ENCODE measurements around the gene PPP1R3C.

Gene PPP1R3C

GRCh38 chr10:91632671-91633550 is at the start of gene PPP1R3C:
Gene PPP1R3C, minus strand, starts transcription at chr10:91633071. Its CDS starts 102 bp downstream, at chr10:91632969.
- DNase-seq, result peak; percentile 41 to 93 (median 87)

- DNase-seq, result peak in 2 of 14 donors; percentile 8 to 82
These were observed 48.7 kb upstream of the PPP1R3C start for GRCh38 chr10:91681361-91682276.

GRCh38 chr10:91680487-91680886 is 47.6 kb upstream of the PPP1R3C start:
- DNase-seq, result no peak

- no peak for DNase-seq
These were observed 46.4 kb upstream of the PPP1R3C start for GRCh38 chr10:91679296-91679695.

GRCh38 chr10:91677911-91678310 is 45.0 kb upstream of the PPP1R3C start:
- DNase-seq, result no peak

GRCh38 chr10:91672021-91672608 is 39.2 kb upstream of the PPP1R3C start:
- DNase-seq, result no peak

GRCh38 chr10:91668913-91669312 is 36.0 kb upstream of the PPP1R3C start:
- DNase-seq, result no peak

- DNase-seq, result no peak
These were observed 33.0 kb upstream of the PPP1R3C start for GRCh38 chr10:91665842-91666241.

GRCh38 chr10:91664426-91664825 is 31.6 kb upstream of the PPP1R3C start:
- no peak for DNase-seq

- no peak for DNase-seq
These were observed 30.1 kb upstream of the PPP1R3C start for GRCh38 chr10:91662993-91663392.

- DNase-seq, result no peak
These were observed 20.5 kb upstream of the PPP1R3C start for GRCh38 chr10:91653219-91653870.

- no peak for DNase-seq
These were observed 19.5 kb upstream of the PPP1R3C start for GRCh38 chr10:91652364-91652763.

GRCh38 chr10:91643700-91644099 is 10.8 kb upstream of the PPP1R3C start:
- DNase-seq, result no peak

- no peak for DNase-seq
These were observed 10.2 kb upstream of the PPP1R3C start for GRCh38 chr10:91642831-91643692.

- DNase-seq, result no peak
These were observed 4.0 kb upstream of the PPP1R3C start for GRCh38 chr10:91636892-91637291.

GRCh38 chr10:91635401-91636400 is 2.8 kb upstream of the PPP1R3C start:
- DNase-seq, result peak in 9 of 14 donors; percentile 6 to 35 (median 27)

- no peak for DNase-seq
These were observed 2.0 kb upstream of the PPP1R3C start for GRCh38 chr10:91634898-91635297.

- no peak for DNase-seq
These were observed 1.4 kb upstream of the PPP1R3C start for GRCh38 chr10:91634246-91634645.

- DNase-seq, result no peak
These were observed 2.2 kb downstream of the PPP1R3C start for GRCh38 chr10:91630625-91631024.
